NCI-H146 treated with DMSO at 0.1 percent for 48 hours (cell line): Measurements from ENCODE around the gene S100A7.
"Not testable (repeated sequence)": the region's sequence is repeated elsewhere in the genome, so short reads cannot be mapped to it uniquely, and the experiment has no call there.

ENCODE experiments used
- DNase-seq: peaks from one replicate; lab custom pipeline; 2025; ENCODE audit not compliant: unreplicated experiment; lab: John Stamatoyannopoulos, UW

The S100A7 gene

GRCh38 chr1:153478047-153478691 lies 17.7 kb upstream of the S100A7 start:
- DNase-seq: no peak

- DNase-seq: no peak
Observed at GRCh38 chr1:153476491-153477093, 16.1 kb upstream of the S100A7 start.

GRCh38 chr1:153475282-153475681 lies 14.8 kb upstream of the S100A7 start:
- no peak for DNase-seq

- no peak for DNase-seq
Observed at GRCh38 chr1:153474347-153474746, 13.9 kb upstream of the S100A7 start.

- DNase-seq: no peak
Observed at GRCh38 chr1:153470707-153471106, 10.3 kb upstream of the S100A7 start.

- DNase-seq: no peak
Observed at GRCh38 chr1:153466908-153467307, 6.5 kb upstream of the S100A7 start.

- DNase-seq: no peak
Observed at GRCh38 chr1:153465811-153466636, 5.6 kb upstream of the S100A7 start.

GRCh38 chr1:153462741-153463140 lies 2.3 kb upstream of the S100A7 start:
- not testable (repeated sequence) for DNase-seq

- no peak for DNase-seq
Observed at GRCh38 chr1:153459655-153460054, 796 bp downstream of the S100A7 start.

- no peak for DNase-seq
Observed at GRCh38 chr1:153456396-153456795, 4.1 kb downstream of the S100A7 start.

- not testable (repeated sequence) for DNase-seq
Observed at GRCh38 chr1:153448851-153449250, 11.6 kb downstream of the S100A7 start.

GRCh38 chr1:153447498-153448170 lies 12.8 kb downstream of the S100A7 start:
- DNase-seq: no peak

GRCh38 chr1:153444078-153444477 lies 16.4 kb downstream of the S100A7 start:
- no peak for DNase-seq

GRCh38 chr1:153443486-153443885 lies 17.0 kb downstream of the S100A7 start:
- DNase-seq: no peak

GRCh38 chr1:153441238-153441755 lies 19.2 kb downstream of the S100A7 start:
- DNase-seq: peak; percentile 59

GRCh38 chr1:153439273-153439672 lies 21.2 kb downstream of the S100A7 start:
- no peak for DNase-seq

- DNase-seq: no peak
Observed at GRCh38 chr1:153438599-153438998, 21.9 kb downstream of the S100A7 start.

GRCh38 chr1:153437236-153437635 lies 23.2 kb downstream of the S100A7 start:
- DNase-seq: no peak

- no peak for DNase-seq
Observed at GRCh38 chr1:153434746-153435455, 25.6 kb downstream of the S100A7 start.

- no peak for DNase-seq
Observed at GRCh38 chr1:153432874-153433681, 27.4 kb downstream of the S100A7 start.
